ENCODE data around the gene CCNL2.

The CCNL2 gene

DNA sequence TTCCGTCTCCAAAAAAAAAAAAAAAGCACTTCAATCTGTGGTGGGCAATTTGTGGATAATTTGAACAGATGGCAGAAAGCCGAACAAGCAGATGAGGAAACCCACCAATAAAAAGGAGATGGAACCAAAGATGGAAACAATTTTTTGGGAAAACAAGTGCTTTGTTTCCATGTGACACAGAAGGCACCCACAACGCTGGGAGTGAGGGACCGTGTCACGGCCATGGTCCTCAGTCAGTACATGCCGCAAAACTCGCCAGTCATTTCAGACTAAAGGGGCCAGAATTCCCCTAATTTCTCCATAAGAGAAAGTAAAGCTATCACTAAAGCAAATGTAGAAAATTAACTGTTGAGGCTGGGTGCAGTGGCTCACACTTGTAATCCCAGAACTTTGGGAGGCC is 5.0 kb downstream of the CCNL2 start:
- H3K4me1 ChIP-seq (ENCODE audit: low read length) = peaks cover 9% of the 10 kb centered on the region
- H3K4me3 ChIP-seq (ENCODE audit: low read length) = no peak overlapping the region
- no peak overlapping the region for H3K4me2 ChIP-seq (ENCODE audit: low read length)
- peaks cover 71% of the 10 kb centered on the region for H3K36me3 ChIP-seq (replicated peaks; ENCODE audit: low read depth, low read length)
- H3K27ac ChIP-seq (ENCODE audit: low read length) = no peak overlapping the region
- H2AFZ ChIP-seq (ENCODE audit: low read depth, low read length) = no peak overlapping the region
- no peak overlapping the region for H3K9ac ChIP-seq (ENCODE audit: low read length)
- no peaks in the 10 kb centered on the region for H3K9me3 ChIP-seq (ENCODE audit: insufficient read depth, low read length)
- H3K79me2 ChIP-seq (ENCODE audit: low read length) = peaks cover 51% of the 10 kb centered on the region
- no peaks in the 10 kb centered on the region for H3K27me3 ChIP-seq (ENCODE audit: low read depth, low read length)
- TF ChIP-seq, protein P1, sequence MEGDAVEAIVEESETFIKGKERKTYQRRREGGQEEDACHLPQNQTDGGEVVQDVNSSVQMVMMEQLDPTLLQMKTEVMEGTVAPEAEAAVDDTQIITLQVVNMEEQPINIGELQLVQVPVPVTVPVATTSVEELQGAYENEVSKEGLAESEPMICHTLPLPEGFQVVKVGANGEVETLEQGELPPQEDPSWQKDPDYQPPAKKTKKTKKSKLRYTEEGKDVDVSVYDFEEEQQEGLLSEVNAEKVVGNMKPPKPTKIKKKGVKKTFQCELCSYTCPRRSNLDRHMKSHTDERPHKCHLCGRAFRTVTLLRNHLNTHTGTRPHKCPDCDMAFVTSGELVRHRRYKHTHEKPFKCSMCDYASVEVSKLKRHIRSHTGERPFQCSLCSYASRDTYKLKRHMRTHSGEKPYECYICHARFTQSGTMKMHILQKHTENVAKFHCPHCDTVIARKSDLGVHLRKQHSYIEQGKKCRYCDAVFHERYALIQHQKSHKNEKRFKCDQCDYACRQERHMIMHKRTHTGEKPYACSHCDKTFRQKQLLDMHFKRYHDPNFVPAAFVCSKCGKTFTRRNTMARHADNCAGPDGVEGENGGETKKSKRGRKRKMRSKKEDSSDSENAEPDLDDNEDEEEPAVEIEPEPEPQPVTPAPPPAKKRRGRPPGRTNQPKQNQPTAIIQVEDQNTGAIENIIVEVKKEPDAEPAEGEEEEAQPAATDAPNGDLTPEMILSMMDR (IDR thresholded peaks at IDR 0.05; ENCODE audit: low read depth, low read length) = no peak
- no peak for TF ChIP-seq EZH2phosphoT487 (IDR thresholded peaks at IDR 0.05; ENCODE audit: low read depth)
- no peaks in the 10 kb centered on the region for H4K20me1 ChIP-seq (ENCODE audit: insufficient read depth, low read length)

DNA sequence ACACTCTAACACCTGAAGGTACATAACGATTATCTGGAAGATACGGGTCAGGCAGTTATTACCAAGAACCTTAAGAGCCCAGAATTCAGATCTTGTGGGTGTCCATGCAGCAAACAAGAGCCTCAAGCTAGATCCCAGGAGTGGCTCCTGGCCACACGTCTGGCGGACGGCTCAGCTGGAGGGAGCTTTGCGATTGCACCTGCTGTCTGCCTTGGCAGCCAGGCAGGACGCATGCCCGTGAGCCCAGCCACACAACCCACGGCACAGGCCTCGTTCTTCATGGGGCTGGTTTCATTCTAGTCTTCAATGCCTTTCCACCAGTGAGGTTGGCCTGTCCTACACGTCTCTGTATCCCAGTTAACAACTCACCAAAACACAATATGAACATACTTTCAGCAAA is 5.7 kb downstream of the CCNL2 start:
- H3K4me1 ChIP-seq (ENCODE audit: low read length) = peaks cover 9% of the 10 kb centered on the region
- no peak overlapping the region for H3K9ac ChIP-seq (ENCODE audit: low read length)
- no peaks in the 10 kb centered on the region for H4K20me1 ChIP-seq (ENCODE audit: insufficient read depth, low read length)
- H3K36me3 ChIP-seq (replicated peaks; ENCODE audit: low read depth, low read length) = peaks cover 71% of the 10 kb centered on the region
- H3K79me2 ChIP-seq (ENCODE audit: low read length) = peaks cover 44% of the 10 kb centered on the region
- no peak overlapping the region for H3K4me2 ChIP-seq (ENCODE audit: low read length)
- no peaks in the 10 kb centered on the region for H3K27me3 ChIP-seq (ENCODE audit: low read depth, low read length)
- H3K4me3 ChIP-seq (ENCODE audit: low read length) = no peak overlapping the region
- H2AFZ ChIP-seq (ENCODE audit: low read depth, low read length) = no peak overlapping the region
- no peaks in the 10 kb centered on the region for H3K9me3 ChIP-seq (ENCODE audit: insufficient read depth, low read length)
- H3K27ac ChIP-seq (ENCODE audit: low read length) = no peak overlapping the region
- no peak for TF ChIP-seq EZH2phosphoT487 (IDR thresholded peaks at IDR 0.05; ENCODE audit: low read depth)
- TF ChIP-seq, protein P1 (IDR thresholded peaks at IDR 0.05; ENCODE audit: low read depth, low read length) = no peak

DNA sequence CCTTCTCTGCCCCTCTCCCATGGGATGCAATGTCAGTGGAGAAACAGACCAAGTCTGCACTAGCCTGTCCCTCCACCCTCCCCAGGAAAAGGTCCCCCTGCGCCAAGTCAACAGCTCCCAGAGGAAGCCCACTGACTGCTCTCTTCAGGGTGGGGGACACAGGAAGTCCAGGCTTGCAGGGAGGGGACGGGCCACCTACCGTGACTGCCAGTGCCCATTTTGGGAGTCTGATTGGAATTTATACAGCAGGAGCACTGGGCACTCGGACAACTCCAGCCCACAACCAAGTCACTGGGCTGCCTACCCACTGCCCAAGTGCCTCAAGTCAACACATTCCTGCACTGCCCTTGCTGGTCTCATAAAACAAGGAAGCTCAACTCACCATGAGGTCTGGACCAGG is 6.1 kb downstream of the CCNL2 start:
- Histone ChIP-seq H3K4me2 (ENCODE audit: low read length) (no peak overlapping the region), H3K27me3 (ENCODE audit: low read depth, low read length) (no peaks in the 10 kb centered on the region), H3K4me3 (ENCODE audit: low read length) (no peak overlapping the region), H3K9me3 (ENCODE audit: insufficient read depth, low read length) (no peaks in the 10 kb centered on the region), H3K79me2 (ENCODE audit: low read length) (peaks cover 40% of the 10 kb centered on the region), H3K36me3 (replicated peaks; ENCODE audit: low read depth, low read length) (peaks cover 70% of the 10 kb centered on the region), H3K9ac (ENCODE audit: low read length) (no peak overlapping the region), H2AFZ (ENCODE audit: low read depth, low read length) (no peak overlapping the region), H3K27ac (ENCODE audit: low read length) (no peak overlapping the region), H3K4me1 (ENCODE audit: low read length) (peaks cover 6% of the 10 kb centered on the region), H4K20me1 (ENCODE audit: insufficient read depth, low read length) (no peaks in the 10 kb centered on the region)
- TF ChIP-seq, protein P1 (IDR thresholded peaks at IDR 0.05; ENCODE audit: low read depth, low read length) = no peak
- no peak for TF ChIP-seq EZH2phosphoT487 (IDR thresholded peaks at IDR 0.05; ENCODE audit: low read depth)

DNA sequence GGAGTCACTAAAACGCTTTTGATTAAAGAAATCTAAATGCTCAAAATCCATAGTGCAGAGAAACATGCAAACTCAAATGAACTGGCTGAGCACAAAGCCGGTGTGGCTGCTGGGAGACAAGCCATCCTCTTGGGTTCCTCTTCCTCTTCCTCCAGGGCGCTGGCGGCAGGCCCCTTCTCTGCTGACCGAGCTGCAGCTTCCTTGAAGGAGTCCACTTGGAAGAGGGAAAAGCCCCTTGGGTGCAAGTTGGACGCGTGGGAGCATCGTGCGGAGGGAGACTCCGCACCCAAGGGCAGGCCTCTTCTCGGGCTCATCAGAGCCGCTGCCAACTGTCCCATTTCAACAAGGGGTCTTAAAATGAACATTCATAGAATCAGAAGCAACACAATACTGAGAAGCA is 7.9 kb downstream of the CCNL2 start:
- peaks cover 28% of the 10 kb centered on the region for H3K79me2 ChIP-seq (ENCODE audit: low read length)

More for the DNA sequence above, 7.9 kb downstream of the CCNL2 start:
- Histone ChIP-seq H3K27ac (ENCODE audit: low read length) (no peak overlapping the region), H2AFZ (ENCODE audit: low read depth, low read length) (no peak overlapping the region), H3K9me3 (ENCODE audit: insufficient read depth, low read length) (no peaks in the 10 kb centered on the region), H3K4me3 (ENCODE audit: low read length) (no peak overlapping the region), H3K36me3 (replicated peaks; ENCODE audit: low read depth, low read length) (peaks cover 76% of the 10 kb centered on the region), H3K27me3 (ENCODE audit: low read depth, low read length) (no peaks in the 10 kb centered on the region), H4K20me1 (ENCODE audit: insufficient read depth, low read length) (no peaks in the 10 kb centered on the region), H3K4me1 (ENCODE audit: low read length) (no peaks in the 10 kb centered on the region), H3K4me2 (ENCODE audit: low read length) (no peak overlapping the region), H3K9ac (ENCODE audit: low read length) (no peak overlapping the region)
- TF ChIP-seq, protein P1 (IDR thresholded peaks at IDR 0.05; ENCODE audit: low read depth, low read length) = no peak
- no peak for TF ChIP-seq EZH2phosphoT487 (IDR thresholded peaks at IDR 0.05; ENCODE audit: low read depth)
